H9 (cell line): ENCODE data around the gene CHD9. TPM values are rescaled to one million over a fixed set of nuclear protein-coding genes. Genes with fewer than 3 reads are reported as not detected.

Experiments
- DNase-seq: peaks from one replicate; pipeline ENCODE4 v3.0.0-alpha.2; 2017
- H2AFZ ChIP-seq: one replicate; pipeline ENCODE4 v1.6.1; 2013; ENCODE audit warnings: mild to moderate bottlenecking, low read length, control low read depth, moderate library complexity
- H2AK5ac ChIP-seq: 2 replicates; pipeline ENCODE4 v1.6.1; 2013; ENCODE audit warnings: low read length, control low read depth, mixed read lengths; ENCODE audit not compliant: insufficient read length
- H2BK120ac ChIP-seq: one replicate; pipeline ENCODE4 v1.6.1; 2013; ENCODE audit warnings: low read depth, mild to moderate bottlenecking, low read length, control low read depth, inconsistent platforms; ENCODE audit not compliant: poor library complexity, severe bottlenecking
- H2BK12ac ChIP-seq: 2 replicates; pipeline ENCODE4 v1.6.1; 2013; ENCODE audit warnings: low read length, control low read depth, mixed read lengths, low read depth; ENCODE audit not compliant: insufficient read length
- H2BK15ac ChIP-seq: 2 replicates; pipeline ENCODE4 v1.6.1; 2013; ENCODE audit warnings: low read depth, low read length, control low read depth
- H2BK20ac ChIP-seq: one replicate; pipeline ENCODE4 v1.6.1; 2013; ENCODE audit warnings: low read depth, mild to moderate bottlenecking, low read length, control low read depth, inconsistent platforms; ENCODE audit not compliant: poor library complexity, severe bottlenecking
- H2BK5ac ChIP-seq: 2 replicates; pipeline ENCODE4 v1.6.1; 2013; ENCODE audit warnings: low read length, control low read depth, mixed read lengths; ENCODE audit not compliant: insufficient read length
- H3K14ac ChIP-seq: 2 replicates; pipeline ENCODE4 v1.6.1; 2013; ENCODE audit warnings: low read length, control low read depth; ENCODE audit not compliant: insufficient read depth
- H3K18ac ChIP-seq: 2 replicates; pipeline ENCODE4 v1.6.1; 2013; ENCODE audit warnings: low read depth, mild to moderate bottlenecking, mixed read lengths, low read length, control low read depth; ENCODE audit not compliant: insufficient read length
- H3K23ac ChIP-seq: 2 replicates; pipeline ENCODE4 v1.6.1; 2013; ENCODE audit warnings: low read length, control low read depth, mixed read lengths, low read depth; ENCODE audit not compliant: insufficient read length
- H3K23me2 ChIP-seq: 2 replicates; pipeline ENCODE4 v1.6.1; 2013; ENCODE audit warnings: low read depth, mild to moderate bottlenecking, mixed read lengths, low read length, control low read depth; ENCODE audit not compliant: insufficient read length, poor library complexity, severe bottlenecking
- H3K27ac ChIP-seq: 2 replicates; pipeline ENCODE4 v1.5.1; 2013; ENCODE audit warnings: low read length, control low read depth, mixed read lengths, low read depth; ENCODE audit not compliant: insufficient read length
- H3K27me3 ChIP-seq: 2 replicates; pipeline ENCODE4 v1.6.1; 2013; ENCODE audit warnings: low read length, control low read depth, inconsistent platforms; ENCODE audit not compliant: insufficient read depth
- H3K4ac ChIP-seq: 2 replicates; pipeline ENCODE4 v1.6.1; 2013; ENCODE audit warnings: low read depth, mild to moderate bottlenecking, control low read depth, inconsistent platforms, low read length, moderate library complexity
- H3K4me1 ChIP-seq: 2 replicates; pipeline ENCODE4 v1.6.1; 2013; ENCODE audit warnings: low read length, control low read depth, inconsistent platforms; ENCODE audit not compliant: insufficient read depth
- H3K4me2 ChIP-seq: 2 replicates; pipeline ENCODE4 v1.6.1; 2013; ENCODE audit warnings: low read length, control low read depth, mixed read lengths; ENCODE audit not compliant: insufficient read length, insufficient read depth
- H3K56ac ChIP-seq: 2 replicates; pipeline ENCODE4 v1.6.1; 2013; ENCODE audit warnings: low read depth, mild to moderate bottlenecking, mixed read lengths, low read length, control low read depth; ENCODE audit not compliant: insufficient read length
- H3K79me1 ChIP-seq: 2 replicates; pipeline ENCODE4 v1.6.1; 2013; ENCODE audit warnings: low read depth, mild to moderate bottlenecking, moderate library complexity, low read length, control low read depth, inconsistent platforms; ENCODE audit not compliant: insufficient read depth, poor library complexity, severe bottlenecking
- H3K79me2 ChIP-seq: 2 replicates; pipeline ENCODE4 v1.6.1; 2013; ENCODE audit warnings: low read length, control low read depth, inconsistent platforms; ENCODE audit not compliant: insufficient read depth
- H3K9ac ChIP-seq: 2 replicates; pipeline ENCODE4 v1.6.1; 2013; ENCODE audit warnings: low read length, control low read depth, mixed read lengths; ENCODE audit not compliant: insufficient read length; ENCODE audit errors: extremely low read depth
- H3K9me3 ChIP-seq: one replicate; pipeline ENCODE4 v1.6.1; 2013; ENCODE audit warnings: low read depth, low read length, inconsistent platforms; ENCODE audit not compliant: control insufficient read depth
- H3T11ph ChIP-seq: one replicate; pipeline ENCODE4 v1.6.1; 2013; ENCODE audit warnings: mild to moderate bottlenecking, low read length, control low read depth, inconsistent platforms
- H4K20me1 ChIP-seq: one replicate; pipeline ENCODE4 v1.6.1; 2013; ENCODE audit not compliant: control insufficient read depth, insufficient read length, insufficient read depth
- H4K5ac ChIP-seq: 2 replicates; pipeline ENCODE4 v1.6.1; 2013; ENCODE audit warnings: low read depth, mild to moderate bottlenecking, mixed read lengths, low read length, control low read depth; ENCODE audit not compliant: insufficient read length
- H4K8ac ChIP-seq: replicated peaks from 2 replicates; pipeline ENCODE4 v1.6.1; 2013; ENCODE audit warnings: low read length, control low read depth, mixed read lengths, low read depth; ENCODE audit not compliant: insufficient read length
- H4K91ac ChIP-seq: 2 replicates; pipeline ENCODE4 v1.6.1; 2013; ENCODE audit warnings: low read depth, mild to moderate bottlenecking, moderate library complexity, mixed read lengths, low read length, control low read depth; ENCODE audit not compliant: insufficient read length
- H3K27ac Mint-ChIP-seq, 3 experiments: 2 replicates in 2 of 3; 3 replicates in 1 of 3; pipeline ENCODE4 v1.8.0; 2020 to 2021; ENCODE audit warnings: mixed read lengths in 3 of 3, mild to moderate bottlenecking in 1 of 3, moderate library complexity in 1 of 3
- H3K27me3 Mint-ChIP-seq: 2 replicates; pipeline ENCODE4 v1.8.0; 2021; ENCODE audit warnings: low read depth, mild to moderate bottlenecking, moderate library complexity, mixed read lengths
- H3K36me3 Mint-ChIP-seq, 3 experiments: 2 replicates in 2 of 3; 3 replicates in 1 of 3; pipeline ENCODE4 v1.8.0; 2020 to 2021; ENCODE audit warnings: low read depth in 3 of 3, mixed read lengths in 3 of 3; ENCODE audit not compliant: insufficient read depth in 1 of 3
- H3K4me1 Mint-ChIP-seq, 2 experiments: 2 replicates each; pipeline ENCODE4 v1.8.0; 2020; ENCODE audit warnings: mixed read lengths in 2 of 2
- H3K4me3 Mint-ChIP-seq, 2 experiments: 2 replicates in 1 of 2; 3 replicates in 1 of 2; pipeline ENCODE4 v1.8.0; 2020 to 2021; ENCODE audit warnings: mild to moderate bottlenecking in 2 of 2, mixed read lengths in 2 of 2, moderate library complexity in 1 of 2
- H3K9me3 Mint-ChIP-seq, 2 experiments: 2 replicates in 1 of 2; 3 replicates in 1 of 2; pipeline ENCODE4 v1.8.0; 2020; ENCODE audit warnings: mild to moderate bottlenecking in 2 of 2, mixed read lengths in 2 of 2, moderate library complexity in 1 of 2
- WGBS: extraction: QIAGEN DNeasy Blood & Tissue Kit; methylation state at CpG from one replicate; pipeline ENCODE4 v1.1.7; 2013; ENCODE audit warnings: missing lambda C conversion rate, low lambda C conversion rate, mixed read lengths; ENCODE audit not compliant: insufficient read length; ENCODE audit errors: extremely low coverage; 5-methylcytosine and 5-hydroxymethylcytosine counted together
- total RNA-seq: library from RNA; stranded (reverse); gene quantifications from 2 replicates; pipeline ENCODE4 v1.2.1, GENCODE V29; 2021
- TF ChIP-seq, protein P1 (sequence below): fragments of 200-600 bp; sonication (generic); conservative IDR thresholded peaks from 3 replicates; pipeline ENCODE4 v1.8.0; 2021; ENCODE audit warnings: antibody characterized with exemption, mild to moderate bottlenecking

CHD9 gene
- total RNA-seq, 1 experiment from 2014 or later: 46.2 TPM

DNA sequence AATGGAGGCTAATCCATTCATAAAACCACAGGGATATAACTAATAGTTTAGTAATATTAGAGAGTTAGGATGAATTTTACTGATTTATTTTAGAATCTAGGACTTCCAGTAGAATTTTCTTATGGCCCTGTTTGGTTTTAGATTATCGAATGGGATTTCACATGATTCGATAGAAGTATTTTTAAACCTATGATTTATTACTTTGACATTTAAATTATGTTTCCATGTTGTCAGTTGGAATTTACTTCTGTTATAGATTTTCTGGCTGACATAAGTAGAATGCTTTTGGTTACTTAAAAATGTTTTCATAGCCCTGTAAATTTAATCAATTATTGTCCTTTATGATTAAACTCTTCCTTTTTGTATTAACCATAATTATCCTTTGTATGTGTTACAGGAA lies 158.8 kb downstream of the CHD9 start:
- Histone ChIP-seq H2BK15ac (no peak overlapping the region), H3K27ac (no peak overlapping the region), H2AFZ (no peak overlapping the region), H3T11ph (no peak overlapping the region), H3K23ac (no peak overlapping the region), H3K79me2 (peaks cover 4% of the 10 kb centered on the region; the same call in 1 of the 2 replicates), H3K4me2 (no peak overlapping the region), H3K14ac (no peak overlapping the region), H3K18ac (no peak overlapping the region), H3K9ac (no peak overlapping the region), H4K5ac (no peak overlapping the region), H2BK20ac (no peak overlapping the region), H3K9me3 (no peaks in the 10 kb centered on the region), H3K23me2 (no peaks in the 10 kb centered on the region), H2BK12ac (no peak overlapping the region), H4K91ac (no peak overlapping the region), H2AK5ac (no peak overlapping the region), H3K56ac (no peak overlapping the region), H4K20me1 (no peaks in the 10 kb centered on the region), H3K27me3 (no peaks in the 10 kb centered on the region), H3K4ac (no peak overlapping the region), H3K79me1 (no peaks in the 10 kb centered on the region), H2BK120ac (no peak overlapping the region), H4K8ac (no peak overlapping the region), H3K4me1 (no peaks in the 10 kb centered on the region), H2BK5ac (no peak overlapping the region)
- Mint-ChIP-seq H3K27me3 (no peaks in the 10 kb centered on the region), H3K4me1 (peaks cover 18 to 30% of the 10 kb centered on the region in 2 experiments), H3K36me3 (peaks cover 23 to 49% (median 35%) of the 10 kb centered on the region in 3 experiments), H3K27ac (no peak overlapping the region), H3K4me3 (no peak overlapping the region; a peak in 1 of 5 replicates), H3K9me3 (no peaks in the 10 kb centered on the region)
- DNase-seq: no peak
- WGBS: no CpG with 5 or more reads among the region's 2 CpGs
- TF ChIP-seq, protein P1, sequence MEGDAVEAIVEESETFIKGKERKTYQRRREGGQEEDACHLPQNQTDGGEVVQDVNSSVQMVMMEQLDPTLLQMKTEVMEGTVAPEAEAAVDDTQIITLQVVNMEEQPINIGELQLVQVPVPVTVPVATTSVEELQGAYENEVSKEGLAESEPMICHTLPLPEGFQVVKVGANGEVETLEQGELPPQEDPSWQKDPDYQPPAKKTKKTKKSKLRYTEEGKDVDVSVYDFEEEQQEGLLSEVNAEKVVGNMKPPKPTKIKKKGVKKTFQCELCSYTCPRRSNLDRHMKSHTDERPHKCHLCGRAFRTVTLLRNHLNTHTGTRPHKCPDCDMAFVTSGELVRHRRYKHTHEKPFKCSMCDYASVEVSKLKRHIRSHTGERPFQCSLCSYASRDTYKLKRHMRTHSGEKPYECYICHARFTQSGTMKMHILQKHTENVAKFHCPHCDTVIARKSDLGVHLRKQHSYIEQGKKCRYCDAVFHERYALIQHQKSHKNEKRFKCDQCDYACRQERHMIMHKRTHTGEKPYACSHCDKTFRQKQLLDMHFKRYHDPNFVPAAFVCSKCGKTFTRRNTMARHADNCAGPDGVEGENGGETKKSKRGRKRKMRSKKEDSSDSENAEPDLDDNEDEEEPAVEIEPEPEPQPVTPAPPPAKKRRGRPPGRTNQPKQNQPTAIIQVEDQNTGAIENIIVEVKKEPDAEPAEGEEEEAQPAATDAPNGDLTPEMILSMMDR: no peak
